H1 (cell line): ENCODE measurements around the gene MOGAT3. TPM values are rescaled to one million over a fixed set of nuclear protein-coding genes. Genes with fewer than 3 reads are reported as not detected.

Experiments
- CTCF ChIA-PET: fragments of 300-600 bp; sonication (Branson Sonifier 250); formaldehyde crosslinking; loops from one replicate; lab custom pipeline; 2021; ENCODE audit not compliant: partially characterized antibody; lab: Charles Lee
- POLR2A ChIA-PET: fragments of 300-600 bp; sonication (Branson Sonifier 250); formaldehyde crosslinking; loops from one replicate; lab custom pipeline; 2021; ENCODE audit warnings: inconsistent platforms; ENCODE audit not compliant: partially characterized antibody; lab: Charles Lee
- DNase-seq, 2 experiments: peaks; one replicate each; pipeline versions ENCODE4 v3.0.0 to v3.0.0-alpha.2; 2010 to 2022; ENCODE audit warnings: low spot score in 2 of 2, low read depth in 1 of 2, mixed read lengths in 1 of 2
- FAIRE-seq: peaks from 2 replicates; lab custom pipeline; 2011; peaks lifted over from hg19 to GRCh38; lab: Jason Lieb, UNC
- H2AFZ ChIP-seq: 2 replicates; pipeline ENCODE4 v1.8.1; 2012; ENCODE audit warnings: low read length, inconsistent platforms
- H2AK5ac ChIP-seq: 2 replicates; pipeline ENCODE4 v1.6.1; 2013; ENCODE audit warnings: low read depth, low read length
- H2BK120ac ChIP-seq: replicated peaks from 2 replicates; pipeline ENCODE3; 2013; ENCODE audit warnings: low read depth, low read length, inconsistent platforms
- H2BK12ac ChIP-seq: 2 replicates; pipeline ENCODE4 v1.6.1; 2013; ENCODE audit warnings: low read depth, low read length
- H2BK15ac ChIP-seq: 2 replicates; pipeline ENCODE4 v1.6.1; 2013; ENCODE audit warnings: low read length
- H2BK20ac ChIP-seq: 2 replicates; pipeline ENCODE4 v1.6.1; 2013; ENCODE audit warnings: low read length
- H2BK5ac ChIP-seq: 2 replicates; pipeline ENCODE4 v1.6.1; 2013; ENCODE audit warnings: low read depth, low read length
- H3K14ac ChIP-seq: 2 replicates; pipeline ENCODE4 v1.6.1; 2013; ENCODE audit warnings: inconsistent platforms; ENCODE audit not compliant: insufficient read length
- H3K18ac ChIP-seq: 2 replicates; pipeline ENCODE4 v1.6.1; 2013; ENCODE audit warnings: low read length; ENCODE audit errors: extremely low read depth
- H3K23ac ChIP-seq: 2 replicates; pipeline ENCODE4 v1.6.1; 2013; ENCODE audit warnings: inconsistent platforms; ENCODE audit not compliant: insufficient read length
- H3K23me2 ChIP-seq: 2 replicates; pipeline ENCODE4 v1.6.1; 2013; ENCODE audit warnings: low read depth, low read length
- H3K27ac ChIP-seq: 2 replicates; pipeline ENCODE4 v1.6.1; 2011; ENCODE audit warnings: low read depth, low read length, inconsistent platforms
- H3K27me3 ChIP-seq, 4 experiments: replicated peaks in 1 of 4; 1 replicate in 1 of 4; 2 replicates in 3 of 4; pipeline versions ENCODE4 v1.6.1 to v1.8.1; 2011 to 2013; ENCODE audit warnings: low read length in 3 of 4, mild to moderate bottlenecking in 3 of 4, inconsistent platforms in 2 of 4, mixed read lengths in 2 of 4, moderate library complexity in 1 of 4; ENCODE audit not compliant: control insufficient read depth in 3 of 4, insufficient read depth in 3 of 4; ENCODE audit errors: extremely low read depth in 1 of 4
- H3K36me3 ChIP-seq, 4 experiments: 2 replicates each; pipeline versions ENCODE4 v1.6.1 to v1.8.1; 2011 to 2013; ENCODE audit warnings: mild to moderate bottlenecking in 4 of 4, low read length in 3 of 4, moderate library complexity in 2 of 4, control low read depth in 1 of 4, inconsistent platforms in 1 of 4; ENCODE audit not compliant: insufficient read depth in 4 of 4, control insufficient read depth in 2 of 4
- H3K4ac ChIP-seq: replicated peaks from 2 replicates; pipeline ENCODE3; 2013; ENCODE audit warnings: low read length, low read depth, mixed read lengths, inconsistent platforms; ENCODE audit not compliant: insufficient read length
- H3K4me1 ChIP-seq, 4 experiments: replicated peaks in 1 of 4; 1 replicate in 1 of 4; 2 replicates in 3 of 4; pipeline versions ENCODE4 v1.6.1 to v1.8.1; 2011 to 2013; ENCODE audit warnings: low read length in 3 of 4, inconsistent platforms in 2 of 4, mixed read lengths in 1 of 4; ENCODE audit not compliant: insufficient read depth in 4 of 4, control insufficient read depth in 3 of 4
- H3K4me2 ChIP-seq, 2 experiments: 2 replicates each; pipeline versions ENCODE4 v1.6.1 to v1.8.1; 2011 to 2013; ENCODE audit warnings: low read depth in 2 of 2, low read length in 2 of 2, control low read depth in 1 of 2, inconsistent platforms in 1 of 2, mild to moderate bottlenecking in 1 of 2; ENCODE audit not compliant: insufficient read depth in 1 of 2
- H3K4me3 ChIP-seq, 4 experiments: fragments of 200-600, 300-600 bp in 1 of 4; sonication (generic), shearing (Covaris generic), sonication (Bioruptor Twin) in 1 of 4; 2 replicates each; pipeline versions ENCODE4 v1.5.1 to v1.8.1; 2011 to 2016; ENCODE audit warnings: low read length in 4 of 4, low read depth in 3 of 4, control low read depth in 2 of 4, inconsistent platforms in 2 of 4, mild to moderate bottlenecking in 2 of 4, mixed read lengths in 1 of 4, moderate library complexity in 1 of 4; ENCODE audit not compliant: insufficient read depth in 2 of 4; ENCODE audit errors: extremely low read depth in 1 of 4
- H3K56ac ChIP-seq: replicated peaks from 2 replicates; pipeline ENCODE3; 2013; ENCODE audit warnings: low read depth, mild to moderate bottlenecking, mixed read lengths, low read length, inconsistent platforms; ENCODE audit not compliant: insufficient read length
- H3K79me1 ChIP-seq: 2 replicates; pipeline ENCODE4 v1.6.1; 2013; ENCODE audit warnings: low read depth, low read length, control low read depth
- H3K79me2 ChIP-seq, 2 experiments: 2 replicates each; pipeline versions ENCODE4 v1.6.1 to v1.8.1; 2012 to 2013; ENCODE audit warnings: low read length in 2 of 2, mild to moderate bottlenecking in 2 of 2, inconsistent platforms in 1 of 2; ENCODE audit not compliant: insufficient read depth in 2 of 2, control insufficient read depth in 1 of 2
- H3K9ac ChIP-seq, 4 experiments: replicated peaks in 1 of 4; 1 replicate in 1 of 4; 2 replicates in 3 of 4; pipeline versions ENCODE4 v1.6.1 to v1.8.1; 2011 to 2013; ENCODE audit warnings: low read depth in 3 of 4, low read length in 3 of 4, control low read depth in 2 of 4, mild to moderate bottlenecking in 2 of 4, moderate library complexity in 2 of 4, inconsistent platforms in 1 of 4; ENCODE audit errors: extremely low read depth in 1 of 4
- H3K9me3 ChIP-seq, 2 experiments: 2 replicates each; pipeline versions ENCODE4 v1.6.1 to v1.8.1; 2012 to 2013; ENCODE audit warnings: mild to moderate bottlenecking in 2 of 2, moderate library complexity in 2 of 2, control low read depth in 1 of 2, inconsistent platforms in 1 of 2, low read depth in 1 of 2, low read length in 1 of 2, mixed read lengths in 1 of 2; ENCODE audit not compliant: insufficient read depth in 2 of 2
- H4K20me1 ChIP-seq, 2 experiments: replicated peaks in 1 of 2; 2 replicates each; pipeline versions ENCODE3 to v1.8.1; 2011 to 2013; ENCODE audit warnings: inconsistent platforms in 2 of 2, low read length in 2 of 2, mild to moderate bottlenecking in 1 of 2; ENCODE audit not compliant: insufficient read depth in 2 of 2, control insufficient read depth in 1 of 2
- H4K5ac ChIP-seq: 2 replicates; pipeline ENCODE4 v1.6.1; 2013; ENCODE audit warnings: low read length, low read depth, mixed read lengths, inconsistent platforms; ENCODE audit not compliant: insufficient read length
- H4K8ac ChIP-seq: 2 replicates; pipeline ENCODE4 v1.8.0; 2013; ENCODE audit warnings: mild to moderate bottlenecking, moderate library complexity, low read length, inconsistent platforms; ENCODE audit not compliant: insufficient read depth; ENCODE audit errors: extremely low read depth
- H4K91ac ChIP-seq: replicated peaks from 2 replicates; pipeline ENCODE3; 2013; ENCODE audit warnings: low read length, mixed read lengths, inconsistent platforms; ENCODE audit not compliant: insufficient read length
- CREB1 ChIP-seq: IDR thresholded peaks from 2 replicates; pipeline ENCODE4 v1.6.1; 2012; ENCODE audit warnings: inconsistent platforms
- EP300 ChIP-seq, 2 experiments: IDR thresholded peaks; 1 replicate in 1 of 2; 2 replicates in 1 of 2; pipeline ENCODE4 v1.6.1; 2011 to 2012; ENCODE audit warnings: low read depth in 2 of 2, low read length in 2 of 2, mild to moderate bottlenecking in 2 of 2, borderline replicate concordance in 1 of 2, inconsistent platforms in 1 of 2, moderate library complexity in 1 of 2
- GABPA ChIP-seq: IDR thresholded peaks from 2 replicates; pipeline ENCODE4 v1.6.1; 2011; ENCODE audit warnings: mild to moderate bottlenecking, low read length, moderate library complexity, borderline replicate concordance; ENCODE audit not compliant: insufficient read depth
- HDAC2 ChIP-seq, 2 experiments: fragments of 300-600 bp in 1 of 2; sonication (generic) in 1 of 2; IDR thresholded peaks; 2 replicates each; pipeline ENCODE4 v1.6.1; 2011 to 2012; ENCODE audit warnings: low read depth in 2 of 2, low read length in 2 of 2, mild to moderate bottlenecking in 2 of 2, moderate library complexity in 2 of 2, borderline replicate concordance in 1 of 2, inconsistent platforms in 1 of 2
- HDAC6 ChIP-seq: IDR thresholded peaks from one replicate; pipeline ENCODE4 v1.7.1; 2012; ENCODE audit warnings: low read depth, mild to moderate bottlenecking, inconsistent platforms, low read length, moderate library complexity
- JUND ChIP-seq: IDR thresholded peaks from 2 replicates; pipeline ENCODE4 v1.6.1; 2011; ENCODE audit warnings: mild to moderate bottlenecking, improper control_type of control experiment, low read length
- KDM1A ChIP-seq: fragments of 200-600, 300-600 bp; sonication (generic); IDR thresholded peaks from 2 replicates; pipeline ENCODE4 v1.7.1; 2016; ENCODE audit warnings: mild to moderate bottlenecking, low read length, borderline replicate concordance
- RAD21 ChIP-seq, 2 experiments: IDR thresholded peaks in 1 of 2; conservative IDR thresholded peaks in 1 of 2; 2 replicates each; pipeline ENCODE4 v1.6.1; 2011; ENCODE audit warnings: low read depth in 2 of 2, low read length in 2 of 2, improper control_type of control experiment in 1 of 2, inconsistent platforms in 1 of 2, mild to moderate bottlenecking in 1 of 2, moderate library complexity in 1 of 2
- RBBP5 ChIP-seq: IDR thresholded peaks from 2 replicates; pipeline ENCODE4 v1.7.1; 2012; ENCODE audit warnings: low read depth, mild to moderate bottlenecking, inconsistent platforms, low read length, moderate library complexity, borderline replicate concordance
- SIX5 ChIP-seq: IDR thresholded peaks from 2 replicates; pipeline ENCODE4 v1.6.1; 2011; ENCODE audit warnings: mild to moderate bottlenecking, low read depth, low read length
- SP4 ChIP-seq: IDR thresholded peaks from 2 replicates; pipeline ENCODE4 v1.6.1; 2012; ENCODE audit warnings: low read length, inconsistent platforms
- TAF7 ChIP-seq: optimal IDR thresholded peaks from 2 replicates; pipeline ENCODE3; 2011; ENCODE audit warnings: low read depth, mild to moderate bottlenecking, inconsistent platforms, low read length, moderate library complexity, borderline replicate concordance
- TCF12 ChIP-seq: IDR thresholded peaks from 2 replicates; pipeline ENCODE4 v1.6.1; 2011; ENCODE audit warnings: low read depth, mild to moderate bottlenecking, low read length
- WGBS, 2 experiments: shearing (Covaris generic) in 1 of 2; methylation state at CpG; one replicate each; pipeline versions ENCODE4 v1.1.6 to v1.1.7; 2013 to 2015; ENCODE audit warnings: low lambda C conversion rate in 2 of 2, mixed read lengths in 2 of 2, inconsistent platforms in 1 of 2, low coverage in 1 of 2, missing lambda C conversion rate in 1 of 2; ENCODE audit not compliant: insufficient replicate concordance in 2 of 2, insufficient coverage in 1 of 2, insufficient read length in 1 of 2; ENCODE audit errors: extremely low coverage in 1 of 2, missing lambda C conversion rate in 1 of 2; 5-methylcytosine and 5-hydroxymethylcytosine counted together
- polyA plus RNA-seq, 7 experiments: library from polyadenylated mRNA; depleted of rRNA in 3 of 7; stranded (reverse) in 5 of 7; unstranded in 2 of 7; fragments of >200 nt in 5 of 7; fragments of 200-250 nt in 2 of 7; gene quantifications; 1 replicate in 5 of 7; 2 replicates in 1 of 7; 4 replicates in 1 of 7; pipeline versions ENCODE4 v1.2.1 to v1.2.3, GENCODE V29; 2011 to 2013; ENCODE audit warnings: missing spikeins in 2 of 7, mixed read lengths in 2 of 7
- total RNA-seq: library from RNA; stranded (reverse); fragmentation: NEBNext Ultra II Directional; extraction: Animal tissue kit (Norgen Biotek cat#: 25700); gene quantifications from 2 replicates; pipeline ENCODE4 v1.2.1, GENCODE V29; 2021

Gene MOGAT3
- total and polyA plus RNA-seq, 2 of the 8 experiments (the other 6 are each of a cell fraction or from before 2014, with no cell fraction given): 0.21 to 0.82 TPM

GRCh38 chr7:101239951-101240220 lies 39.0 kb upstream of the MOGAT3 start:
- peaks cover 5% of the 10 kb centered on the region for H3K23me2 ChIP-seq
- no peaks in the 10 kb centered on the region for H3K27me3 ChIP-seq
- H3K79me2 ChIP-seq: peaks cover 0 to 16% of the 10 kb centered on the region in 2 experiments; a peak in 1 of 4 replicates
- H3K4ac ChIP-seq: no peak overlapping the region
- no peak overlapping the region for H2BK120ac ChIP-seq
- no peak overlapping the region for H4K5ac ChIP-seq
- H2BK20ac ChIP-seq: no peak overlapping the region
- ChIA-PET POLR2A (no interaction called here), CTCF (interaction anchor here (1.4 kb wide), 1 partner anchor 33 kb away, joined by 3 read pairs; no protein-coding TSS in a partner anchor)
- no peak overlapping the region for H3K23ac ChIP-seq
- no peak overlapping the region for H2BK12ac ChIP-seq
- no peaks in the 10 kb centered on the region; a peak in 2 of 8 replicates for H3K36me3 ChIP-seq
- DNase-seq (no peak), FAIRE-seq (no peak)
- H3K14ac ChIP-seq: no peak overlapping the region
- peaks cover 0 to 9% (median 4%) of the 10 kb centered on the region in 4 experiments; a peak in 5 of 7 replicates for H3K4me1 ChIP-seq
- H3K4me2 ChIP-seq: no peak overlapping the region
- WGBS, 2 experiments: 91% methylated on average over 9 of the region's 9 CpGs; no CpG with 5 or more reads in 1 of the 2 experiments
- H3K56ac ChIP-seq: no peak overlapping the region
- H2BK5ac ChIP-seq: no peak overlapping the region
- no peak overlapping the region for H3K27ac ChIP-seq
- H4K91ac ChIP-seq: no peak overlapping the region
- no peak overlapping the region for H2AFZ ChIP-seq
- no peak overlapping the region for H4K8ac ChIP-seq
- no peak overlapping the region for H3K9ac ChIP-seq
- H4K20me1 ChIP-seq: peaks cover 0 to 13% of the 10 kb centered on the region in 2 experiments
- peaks cover 6% of the 10 kb centered on the region; the same call in 1 of the 2 replicates for H3K79me1 ChIP-seq
- TF ChIP-seq HDAC6 (no peak), JUND (no peak), RBBP5 (no peak), CREB1 (no peak), TAF7 (no peak), HDAC2 (IDR thresholded peaks at IDR 0.05; ENCODE audit: borderline replicate concordance in 1 of 2, low read depth in 2 of 2, low read length in 2 of 2) (no peak), SP4 (no peak), KDM1A (no peak), GABPA (no peak), TCF12 (no peak), RAD21 (IDR thresholded peaks at IDR 0.05 in 1 of 2, conservative IDR thresholded peaks at IDR 0.05 in 1 of 2; ENCODE audit: low read depth in 2 of 2, low read length in 2 of 2) (no peak), EP300 (IDR thresholded peaks at IDR 0.05; ENCODE audit: borderline replicate concordance in 1 of 2, low read depth in 2 of 2, low read length in 2 of 2) (no peak), SIX5 (no peak)
- TF ChIP-seq, all 59 proteins: peak for 0
- no peak overlapping the region for H2AK5ac ChIP-seq
- H2BK15ac ChIP-seq: no peak overlapping the region
- no peaks in the 10 kb centered on the region for H3K9me3 ChIP-seq
- H3K4me3 ChIP-seq: no peak overlapping the region
- no peak overlapping the region for H3K18ac ChIP-seq
